ENCODE measurements around the gene HP. TPM values are rescaled to one million over a fixed set of nuclear protein-coding genes. Genes with fewer than 3 reads are reported as not detected.

HP gene
- total RNA-seq, 1 experiment from 2014 or later: not detected

- Histone ChIP-seq H3K4me1 (ENCODE audit: insufficient read depth, low read length) (peaks cover 12% of the 10 kb centered on the region; the same call in 1 of the 2 replicates), H3K27ac (ENCODE audit: low read length) (peak overlapping the region; percentile 15; the same call in 1 of the 2 replicates), H3F3A (ENCODE audit: low read length, unreplicated experiment) (no peaks in the 10 kb centered on the region), H3K4me2 (ENCODE audit: low read length) (peak overlapping the region; percentile 84), H3K9me2 (replicated peaks; ENCODE audit: low read length) (no peaks in the 10 kb centered on the region), H3K36me3 (ENCODE audit: low read depth, low read length) (peaks cover 17% of the 10 kb centered on the region; the same call in 1 of the 2 replicates), H3K4me3 (ENCODE audit: low read length) (peak overlapping the region; percentile 92), H3K27me3 (ENCODE audit: low read length) (no peaks in the 10 kb centered on the region), H4K20me1 (ENCODE audit: low read length) (no peaks in the 10 kb centered on the region), H3K9me3 (ENCODE audit: low read length) (no peaks in the 10 kb centered on the region), H3K9ac (ENCODE audit: low read length) (peak overlapping the region; percentile 89), H3K79me2 (ENCODE audit: low read length) (peaks cover 55% of the 10 kb centered on the region), H2AFZ (ENCODE audit: low read length) (peak overlapping the region; percentile 72)
- DNase-seq (peak; percentile 4), ATAC-seq (peak; percentile 2)
- no TSS peak for BruUV-seq (replicated peaks)
- CTCF ChIA-PET: no interaction called here
- TF ChIP-seq CTCF (conservative IDR thresholded peaks at IDR 0.05; ENCODE audit: low read depth, low read length): no peak
- TF ChIP-seq EZH2phosphoT487 (IDR thresholded peaks at IDR 0.05; ENCODE audit: borderline replicate concordance, low read length): no peak
- TF ChIP-seq EZH2 (IDR thresholded peaks at IDR 0.05; ENCODE audit: low read length, unreplicated experiment): no peak
- intact Hi-C loops (cut with micrococcal nuclease): loop anchor here (5.0 to 10.0 kb wide), 2 partner anchors 89 to 202 kb away; partner anchors contain the start of genes DHODH and PKD1L3
- POLR2A ChIA-PET (ENCODE audit: unreplicated experiment): no interaction called here
Measured at GRCh38 chr16:72094266-72094610, 39.9 kb downstream of the HP start.

DNA sequence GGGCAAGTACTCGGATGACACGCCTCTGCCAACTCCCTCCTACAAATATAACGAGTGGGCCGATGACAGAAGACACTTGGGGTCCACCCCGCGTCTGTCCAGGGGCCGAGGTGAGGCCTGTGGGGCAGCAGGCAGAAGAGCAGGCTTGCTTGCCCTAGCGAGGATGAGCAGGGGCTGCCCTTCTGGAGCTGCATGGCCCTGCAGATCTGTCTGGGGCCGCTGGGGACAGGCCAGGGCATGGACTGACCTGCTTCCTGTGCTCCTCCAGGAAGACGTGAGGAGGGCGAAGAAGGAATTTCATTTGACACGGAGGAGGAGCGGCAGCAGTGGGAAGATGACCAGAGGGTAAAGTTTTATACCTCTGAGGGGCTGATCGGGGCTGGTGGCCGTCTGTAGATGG is 44.6 kb downstream of the HP start:
- ChIA-PET CTCF (no interaction called here), POLR2A (ENCODE audit: unreplicated experiment) (no interaction called here)
- no peaks in the 10 kb centered on the region for H3F3A ChIP-seq (ENCODE audit: low read length, unreplicated experiment)
- H4K20me1 ChIP-seq (ENCODE audit: low read length): no peaks in the 10 kb centered on the region
- no peak for DNase-seq
- intact Hi-C loops (cut with micrococcal nuclease): loop anchor here (1.0 to 10.0 kb wide), 2 partner anchors 33 to 94 kb away; partner anchors contain the start of genes DHODH and PKD1L3
- no peak overlapping the region for H2AFZ ChIP-seq (ENCODE audit: low read length)
- H3K4me1 ChIP-seq (ENCODE audit: insufficient read depth, low read length): peaks cover 8% of the 10 kb centered on the region; the same call in 1 of the 2 replicates
- H3K79me2 ChIP-seq (ENCODE audit: low read length): peaks cover 24% of the 10 kb centered on the region
- H3K4me2 ChIP-seq (ENCODE audit: low read length): no peak overlapping the region
- H3K27ac ChIP-seq (ENCODE audit: low read length): no peak overlapping the region
- no peak overlapping the region for H3K9ac ChIP-seq (ENCODE audit: low read length)
- BruUV-seq (replicated peaks): no TSS peak
- no peaks in the 10 kb centered on the region for H3K9me2 ChIP-seq (replicated peaks; ENCODE audit: low read length)
- H3K27me3 ChIP-seq (ENCODE audit: low read length): no peaks in the 10 kb centered on the region
- TF ChIP-seq CTCF (conservative IDR thresholded peaks at IDR 0.05; ENCODE audit: low read depth, low read length) (no peak), EZH2 (IDR thresholded peaks at IDR 0.05; ENCODE audit: low read length, unreplicated experiment) (no peak), EZH2phosphoT487 (IDR thresholded peaks at IDR 0.05; ENCODE audit: borderline replicate concordance, low read length) (no peak)
- no peak; the same call in 1 of the 2 replicates for ATAC-seq
- no peaks in the 10 kb centered on the region for H3K9me3 ChIP-seq (ENCODE audit: low read length)
- no peak overlapping the region for H3K4me3 ChIP-seq (ENCODE audit: low read length)
- peaks cover 20% of the 10 kb centered on the region; the same call in 1 of the 2 replicates for H3K36me3 ChIP-seq (ENCODE audit: low read depth, low read length)

DNA sequence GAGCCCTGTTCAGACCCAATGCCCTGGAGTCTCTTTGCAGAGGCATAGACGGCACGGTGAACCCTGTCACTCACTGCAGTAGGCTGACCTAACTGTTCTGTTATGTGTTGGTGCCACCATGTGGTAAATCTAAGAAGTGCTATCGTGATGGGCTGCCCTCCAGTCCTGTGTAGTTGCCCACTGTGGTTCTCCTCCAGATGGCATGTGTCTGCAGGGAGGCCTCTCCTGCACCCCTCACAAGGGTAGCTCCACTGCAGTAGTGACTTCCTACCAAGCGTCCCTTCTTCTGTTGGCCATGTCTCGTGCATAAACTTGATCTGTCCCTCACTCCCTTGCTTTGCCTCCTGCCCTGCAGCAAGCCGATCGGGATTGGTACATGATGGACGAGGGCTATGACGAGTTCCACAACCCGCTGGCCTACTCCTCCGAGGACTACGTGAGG is 45.1 kb downstream of the HP start:
- peaks cover 8% of the 10 kb centered on the region; the same call in 1 of the 2 replicates for H3K4me1 ChIP-seq (ENCODE audit: insufficient read depth, low read length)
- ATAC-seq: peak; percentile 90
- BruUV-seq (replicated peaks): no TSS peak
- TF ChIP-seq EZH2 (IDR thresholded peaks at IDR 0.05; ENCODE audit: low read length, unreplicated experiment): no peak
- no peak for TF ChIP-seq EZH2phosphoT487 (IDR thresholded peaks at IDR 0.05; ENCODE audit: borderline replicate concordance, low read length)
- peak; percentile 66 for TF ChIP-seq CTCF (conservative IDR thresholded peaks at IDR 0.05; ENCODE audit: low read depth, low read length)
- no peaks in the 10 kb centered on the region for H3K27me3 ChIP-seq (ENCODE audit: low read length)
- no peaks in the 10 kb centered on the region for H3K9me2 ChIP-seq (replicated peaks; ENCODE audit: low read length)
- peak; percentile 63 for DNase-seq
- H3K79me2 ChIP-seq (ENCODE audit: low read length): peaks cover 20% of the 10 kb centered on the region
- no peaks in the 10 kb centered on the region for H3F3A ChIP-seq (ENCODE audit: low read length, unreplicated experiment)
- H3K4me2 ChIP-seq (ENCODE audit: low read length): no peak overlapping the region
- no peaks in the 10 kb centered on the region for H3K9me3 ChIP-seq (ENCODE audit: low read length)
- H4K20me1 ChIP-seq (ENCODE audit: low read length): no peaks in the 10 kb centered on the region
- no peak overlapping the region for H3K4me3 ChIP-seq (ENCODE audit: low read length)
- CTCF ChIA-PET: no interaction called here
- no peak overlapping the region for H2AFZ ChIP-seq (ENCODE audit: low read length)
- H3K36me3 ChIP-seq (ENCODE audit: low read depth, low read length): peaks cover 23% of the 10 kb centered on the region; the same call in 1 of the 2 replicates
- POLR2A ChIA-PET (ENCODE audit: unreplicated experiment): no interaction called here
- intact Hi-C loops (cut with micrococcal nuclease): loop anchor here (1.0 to 10.0 kb wide), 2 partner anchors 33 to 95 kb away; partner anchors contain the start of genes DHODH and PKD1L3
- no peak overlapping the region for H3K9ac ChIP-seq (ENCODE audit: low read length)
- H3K27ac ChIP-seq (ENCODE audit: low read length): no peak overlapping the region

Data from PC-3 (cell line).